GM18505 (cell line): ENCODE data around the gene CDC25C.

ENCODE experiments used
- ATAC-seq: cut with Tn5 transposase; IDR thresholded peaks from one replicate; pipeline ENCODE4 v1.9.1; 2021; ENCODE audit not compliant: unreplicated experiment
- POLR2A ChIP-seq: IDR thresholded peaks from 4 replicates; pipeline ENCODE4 v1.6.1; 2011; ENCODE audit warnings: borderline replicate concordance; ENCODE audit not compliant: insufficient read depth, insufficient read length; ENCODE audit errors: extremely low read depth

The CDC25C gene

GRCh38 chr5:138353560-138354080, 22.0 kb upstream of the CDC25C start:
- no peak for ATAC-seq
- TF ChIP-seq POLR2A, result peak; percentile 5

GRCh38 chr5:138352722-138353559, 21.3 kb upstream of the CDC25C start:
- ATAC-seq, result peak; percentile 39
- peak; percentile 69 for TF ChIP-seq POLR2A

GRCh38 chr5:138352071-138352721, 20.6 kb upstream of the CDC25C start, which contains the start of gene KDM3B:
KDM3B (plus strand) TSS chr5:138352685; CDS start chr5:138352796, 111 bp downstream.
- peak; percentile 23 for TF ChIP-seq POLR2A
- ATAC-seq, result peak; percentile 57

GRCh38 chr5:138351517-138351916, 19.9 kb upstream of the CDC25C start:
- no peak for TF ChIP-seq POLR2A
- no peak for ATAC-seq

- TF ChIP-seq POLR2A, result no peak
- ATAC-seq, result no peak
Observed at GRCh38 chr5:138351056-138351455, 19.5 kb upstream of the CDC25C start.

GRCh38 chr5:138350563-138350890, 18.9 kb upstream of the CDC25C start:
- ATAC-seq, result no peak
- no peak for TF ChIP-seq POLR2A

GRCh38 chr5:138349852-138350562, 18.4 kb upstream of the CDC25C start:
- ATAC-seq, result no peak
- TF ChIP-seq POLR2A, result no peak

GRCh38 chr5:138346889-138347288, 15.3 kb upstream of the CDC25C start:
- no peak for TF ChIP-seq POLR2A
- ATAC-seq, result no peak

GRCh38 chr5:138344887-138345622, 13.5 kb upstream of the CDC25C start:
- TF ChIP-seq POLR2A, result no peak
- ATAC-seq, result no peak

- no peak for TF ChIP-seq POLR2A
- ATAC-seq, result no peak
Observed at GRCh38 chr5:138340008-138340407, 8.4 kb upstream of the CDC25C start.

GRCh38 chr5:138339464-138339863, 7.9 kb upstream of the CDC25C start:
- ATAC-seq, result no peak

GRCh38 chr5:138339091-138339456, 7.5 kb upstream of the CDC25C start:
- no peak for ATAC-seq
- no peak for TF ChIP-seq POLR2A

More at GRCh38 chr5:138339464-138339863, 7.9 kb upstream of the CDC25C start:
- no peak for TF ChIP-seq POLR2A
